Activated CD8-positive, alpha-beta memory T cell treated with anti-CD3 and anti-CD28 coated beads, Interleukin-2, amount 50 U/mL, for 48 hours (primary cell): Measurements from ENCODE around the gene NCKAP5.
"Not testable (repeated sequence)": the region's sequence is repeated elsewhere in the genome, so short reads cannot be mapped to it uniquely, and the experiment has no call there.

ENCODE experiments used
- DNase-seq: peaks from one replicate; pipeline ENCODE4 v3.0.0-alpha.2; 2020

The NCKAP5 gene

GRCh38 chr2:133492719-133493380 is 75.4 kb downstream of the NCKAP5 start:
- DNase-seq: no peak

GRCh38 chr2:133490411-133490980 is 77.8 kb downstream of the NCKAP5 start:
- DNase-seq: no peak

GRCh38 chr2:133489641-133490410 is 78.4 kb downstream of the NCKAP5 start:
- DNase-seq: no peak

GRCh38 chr2:133489146-133489545 is 79.1 kb downstream of the NCKAP5 start:
- no peak for DNase-seq

- DNase-seq: no peak
These were observed 81.5 kb downstream of the NCKAP5 start for GRCh38 chr2:133486771-133487191.

- DNase-seq: no peak
These were observed 82.4 kb downstream of the NCKAP5 start for GRCh38 chr2:133485868-133486267.

GRCh38 chr2:133484784-133485183 is 83.5 kb downstream of the NCKAP5 start:
- no peak for DNase-seq

GRCh38 chr2:133484106-133484505 is 84.2 kb downstream of the NCKAP5 start:
- no peak for DNase-seq

- DNase-seq: no peak
These were observed 85.1 kb downstream of the NCKAP5 start for GRCh38 chr2:133483181-133483580.

GRCh38 chr2:133480707-133481429 is 87.4 kb downstream of the NCKAP5 start:
- DNase-seq: no peak

GRCh38 chr2:133477616-133477990 is 90.7 kb downstream of the NCKAP5 start:
- DNase-seq: no peak

GRCh38 chr2:133476931-133477615 is 91.2 kb downstream of the NCKAP5 start:
- no peak for DNase-seq

- DNase-seq: no peak
These were observed 92.0 kb downstream of the NCKAP5 start for GRCh38 chr2:133476286-133476685.

GRCh38 chr2:133475610-133476009 is 92.7 kb downstream of the NCKAP5 start:
- DNase-seq: no peak

GRCh38 chr2:133470446-133470845 is 97.8 kb downstream of the NCKAP5 start:
- DNase-seq: not testable (repeated sequence)

GRCh38 chr2:133462811-133463210 is 105.5 kb downstream of the NCKAP5 start:
- DNase-seq: no peak

GRCh38 chr2:133461484-133461883 is 106.8 kb downstream of the NCKAP5 start:
- no peak for DNase-seq

GRCh38 chr2:133459590-133459989 is 108.7 kb downstream of the NCKAP5 start:
- no peak for DNase-seq

GRCh38 chr2:133458280-133458679 is 110.0 kb downstream of the NCKAP5 start:
- DNase-seq: no peak

GRCh38 chr2:133457861-133458260 is 110.4 kb downstream of the NCKAP5 start:
- no peak for DNase-seq

GRCh38 chr2:133456971-133457370 is 111.3 kb downstream of the NCKAP5 start:
- DNase-seq: no peak

GRCh38 chr2:133456156-133456555 is 112.1 kb downstream of the NCKAP5 start:
- DNase-seq: no peak

GRCh38 chr2:133453032-133453431 is 115.2 kb downstream of the NCKAP5 start:
- no peak for DNase-seq
